ENCODE data around the gene CRYBB2. TPM values are rescaled to one million over a fixed set of nuclear protein-coding genes. Genes with fewer than 3 reads are reported as not detected.

Gene CRYBB2
- polyA plus RNA-seq, 1 of the 3 experiments (the other 2 are of a cell fraction), result 0.69 TPM

Small RNAs within 50 kb of the gene (small RNA-seq; reads per million reads assigned to genes)
- gene Z99916.2, result 0 reads per million in 7 experiments

Other genes starting within 250 kb of the CRYBB2 start
- gene CRYBB3, start 19.8 kb upstream of the CRYBB2 start, polyA plus RNA-seq (2012; rRNA removed), result 0.10 and 0.35 TPM in 2 replicates

All from SK-N-SH (cell line).